Measurements from ENCODE around the gene PRKCH. TPM values are rescaled to one million over a fixed set of nuclear protein-coding genes. Genes with fewer than 3 reads are reported as not detected.

The PRKCH gene
- total and polyA plus RNA-seq, 10 of the 15 experiments (the other 5 are each of a cell fraction or from before 2014, with no cell fraction given) = 10.7 to 140 (median 33.2) TPM

GRCh38 chr14:61369454-61369810 lies 48.1 kb downstream of the PRKCH start:
- DNase-seq (ENCODE audit: low read depth, low spot score) (no peak), ATAC-seq (no peak), FAIRE-seq (no peak)
- ChIA-PET SMC1A (ENCODE audit: uncharacterized antibody, unreplicated experiment) (interaction anchor here (1.0 to 3.7 kb wide), 8 partner anchors 9 to 46 kb away, joined by 3 to 15 read pairs (median 7); no protein-coding TSS in a partner anchor), CTCF (interaction anchor here (2.0 kb wide), 1 partner anchor 8 kb away, joined by 14 read pairs; no protein-coding TSS in a partner anchor), POLR2A (interaction anchor here (1.0 to 3.5 kb wide), 5 partner anchors 9 to 24 kb away, joined by 3 to 29 read pairs (median 3); no protein-coding TSS in a partner anchor), RAD21 (ENCODE audit: unreplicated experiment) (interaction anchor here (1.2 to 2.2 kb wide), 2 partner anchors 19 to 24 kb away, joined by 3 to 5 read pairs; no protein-coding TSS in a partner anchor)
- Histone ChIP-seq H3K27me3 (replicated peaks in 1 of 2; ENCODE audit: control insufficient read depth in 2 of 2, insufficient read depth in 2 of 2, low read length in 1 of 2) (no peaks in the 10 kb centered on the region), H3K9me3 (replicated peaks; ENCODE audit: control insufficient read depth, insufficient read depth, low read length) (peaks cover 16% of the 10 kb centered on the region), H3K4me2 (ENCODE audit: control insufficient read depth, insufficient read depth) (no peak overlapping the region), H3K4me1 (ENCODE audit: control insufficient read depth, insufficient read depth, low read length) (peaks cover 46% of the 10 kb centered on the region), H3K36me3 (ENCODE audit: control insufficient read depth in 2 of 2, insufficient read depth in 2 of 2, low read length in 1 of 2) (peaks cover 0 to 3% of the 10 kb centered on the region in 2 experiments; a peak in 3 of 4 replicates), H4K20me1 (ENCODE audit: control insufficient read depth, insufficient read depth) (no peaks in the 10 kb centered on the region), H2AFZ (ENCODE audit: control insufficient read depth, low read depth, low read length) (no peak overlapping the region), H3K9ac (ENCODE audit: control insufficient read depth, insufficient read depth, low read length) (no peak overlapping the region), H3K79me2 (ENCODE audit: control insufficient read depth, insufficient read depth, low read length) (peaks cover 84% of the 10 kb centered on the region), H3K4me3 (no peak overlapping the region), H3K27ac (ENCODE audit: control insufficient read depth, insufficient read depth) (no peak overlapping the region)
- no peak for TF ChIP-seq BRCA1 (IDR thresholded peaks at IDR 0.05; ENCODE audit: low read depth, low read length)
- no peak for TF ChIP-seq ZNF274 (IDR thresholded peaks at IDR 0.05; ENCODE audit: insufficient read depth, insufficient read length)
- TF ChIP-seq SKIL (IDR thresholded peaks at IDR 0.05; ENCODE audit: low read depth, poor library complexity, severe bottlenecking) = no peak
- no peak for TF ChIP-seq GABPA (IDR thresholded peaks at IDR 0.05; ENCODE audit: low read depth)
- no peak for TF ChIP-seq POU2F2 (IDR thresholded peaks at IDR 0.05; ENCODE audit: borderline replicate concordance, low read depth, low read length)
- no peak for TF ChIP-seq SMC3 (IDR thresholded peaks at IDR 0.05; ENCODE audit: borderline replicate concordance, low read length)
- no peak for TF ChIP-seq ZNF622 (IDR thresholded peaks at IDR 0.05)
- no peak for TF ChIP-seq ETV6 (conservative IDR thresholded peaks at IDR 0.05 in 1 of 2, IDR thresholded peaks at IDR 0.05 in 1 of 2; ENCODE audit: borderline replicate concordance in 1 of 2, low read depth in 1 of 2)
- no peak for TF ChIP-seq NFYB (IDR thresholded peaks at IDR 0.05; ENCODE audit: insufficient read depth, low read depth, low read length)
- TF ChIP-seq SREBF1 (IDR thresholded peaks at IDR 0.05; ENCODE audit: low read length) = no peak
- TF ChIP-seq MEF2B (IDR thresholded peaks at IDR 0.05; ENCODE audit: partially characterized antibody, poor library complexity, severe bottlenecking) = no peak
- no peak for TF ChIP-seq POLR2A (IDR thresholded peaks at IDR 0.05; ENCODE audit: low read depth, low read length)
- WGBS (ENCODE audit: insufficient coverage, insufficient replicate concordance, low lambda C conversion rate, missing lambda C conversion rate) = 98% methylated on average over 3 of the region's 3 CpGs
- intact Hi-C loops (cut with micrococcal nuclease; ENCODE audit: unreplicated experiment) = no loop called here
- no TSS peak for BruUV-seq (replicated peaks)
- in situ Hi-C loops (cut with MboI) = no loop called here

Measured in GM12878 (cell line).